SK-N-SH (cell line): ENCODE measurements around the gene SCUBE3. TPM values are rescaled to one million over a fixed set of nuclear protein-coding genes. Genes with fewer than 3 reads are reported as not detected.

Experiments
- CTCF ChIA-PET: fragments of 300-600, 350-600 bp; formaldehyde crosslinking; extraction: SDS; loops from one replicate; lab custom pipeline; 2021; lab: Yijun Ruan, JAX
- POLR2A ChIA-PET: fragments of 350-600 bp; sonication (Branson Sonifier 250); formaldehyde crosslinking; extraction: SDS; loops from one replicate; lab custom pipeline; 2020; ENCODE audit warnings: antibody characterized with exemption, inconsistent platforms; lab: Yijun Ruan, JAX
- DNase-seq: peaks from one replicate; pipeline ENCODE4 v3.0.0; 2012
- H2AFZ ChIP-seq: fragments of 200-600 bp; sonication (generic); 2 replicates; pipeline ENCODE4 v1.8.1; 2016; ENCODE audit warnings: antibody characterized with exemption, mild to moderate bottlenecking, low read depth
- H3F3A ChIP-seq: fragments of 200-600 bp; sonication (generic); replicated peaks from 2 replicates; pipeline ENCODE3; 2016; ENCODE audit warnings: antibody characterized with exemption, mild to moderate bottlenecking; ENCODE audit not compliant: insufficient read depth
- H3K27ac ChIP-seq, 2 experiments: fragments of 200-500 bp in 1 of 2; fragments of 200-600 bp in 1 of 2; sonication (Bioruptor generic) in 1 of 2; sonication (generic), shearing (Covaris generic) in 1 of 2; 2 replicates each; pipeline versions ENCODE4 v1.5.1 to v1.6.1; 2014 to 2016; ENCODE audit warnings: low read depth in 2 of 2, inconsistent platforms in 1 of 2, low read length in 1 of 2, mild to moderate bottlenecking in 1 of 2, mixed read lengths in 1 of 2
- H3K27me3 ChIP-seq: fragments of 200-600 bp; sonication (generic), shearing (Covaris generic); 2 replicates; pipeline ENCODE4 v1.6.1; 2016; ENCODE audit warnings: mixed run types; ENCODE audit not compliant: insufficient read depth
- H3K36me3 ChIP-seq, 2 experiments: fragments of 200-500 bp in 1 of 2; fragments of 200-600 bp in 1 of 2; sonication (Bioruptor generic) in 1 of 2; sonication (generic) in 1 of 2; replicated peaks in 1 of 2; 2 replicates each; pipeline versions ENCODE3 to v1.5.1; 2014 to 2016; ENCODE audit warnings: low read length in 1 of 2, mild to moderate bottlenecking in 1 of 2; ENCODE audit not compliant: insufficient read depth in 2 of 2, control insufficient read depth in 1 of 2
- H3K4me1 ChIP-seq, 2 experiments: fragments of 200-500 bp in 1 of 2; fragments of 200-600 bp in 1 of 2; sonication (Bioruptor generic) in 1 of 2; sonication (generic), shearing (Covaris generic) in 1 of 2; 2 replicates each; pipeline versions ENCODE4 v1.5.1 to v1.6.1; 2014 to 2016; ENCODE audit warnings: low read depth in 1 of 2, low read length in 1 of 2, mixed run types in 1 of 2; ENCODE audit not compliant: insufficient read depth in 2 of 2, control insufficient read depth in 1 of 2
- H3K4me2 ChIP-seq: fragments of 200-600 bp; sonication (generic), shearing (Covaris generic); 2 replicates; pipeline ENCODE4 v1.6.1; 2017; ENCODE audit warnings: mixed run types
- H3K4me3 ChIP-seq, 2 experiments: fragments of 200-500 bp in 1 of 2; fragments of 200-600 bp in 1 of 2; sonication (Bioruptor generic) in 1 of 2; sonication (generic), shearing (Covaris generic) in 1 of 2; 2 replicates each; pipeline versions ENCODE4 v1.5.1 to v1.8.1; 2014 to 2016; ENCODE audit warnings: low read depth in 2 of 2, inconsistent platforms in 1 of 2, low read length in 1 of 2, mild to moderate bottlenecking in 1 of 2, mixed read lengths in 1 of 2, moderate library complexity in 1 of 2
- H3K79me2 ChIP-seq: fragments of 200-600 bp; sonication (generic); 2 replicates; pipeline ENCODE4 v1.8.1; 2017; ENCODE audit warnings: mild to moderate bottlenecking; ENCODE audit not compliant: insufficient read depth
- H3K9ac ChIP-seq: fragments of 200-600 bp; sonication (generic); 2 replicates; pipeline ENCODE4 v1.6.1; 2017; ENCODE audit warnings: mixed run types
- H3K9me2 ChIP-seq: fragments of 200-600 bp; sonication (generic); 2 replicates; pipeline ENCODE4 v1.6.1; 2017; ENCODE audit warnings: mixed run types
- H3K9me3 ChIP-seq: fragments of 200-600 bp; sonication (generic); 2 replicates; pipeline ENCODE4 v1.6.1; 2017; ENCODE audit warnings: mixed run types, mild to moderate bottlenecking, moderate library complexity
- H4K20me1 ChIP-seq: fragments of 200-600 bp; sonication (generic); 2 replicates; pipeline ENCODE4 v1.6.1; 2017; ENCODE audit warnings: mild to moderate bottlenecking, mixed run types; ENCODE audit not compliant: insufficient read depth
- GABPA ChIP-seq: IDR thresholded peaks from 2 replicates; pipeline ENCODE4 v1.4.0; 2012; ENCODE audit warnings: low read depth, mild to moderate bottlenecking
- POLR2AphosphoS5 ChIP-seq: IDR thresholded peaks from 2 replicates; pipeline ENCODE4 v1.6.1; 2012; ENCODE audit warnings: low read depth, low read length
- RAD21 ChIP-seq: IDR thresholded peaks from 2 replicates; pipeline ENCODE4 v1.6.1; 2012; ENCODE audit warnings: mild to moderate bottlenecking, low read length
- SMC3 ChIP-seq: IDR thresholded peaks from 2 replicates; pipeline ENCODE4 v1.6.1; 2012; ENCODE audit warnings: low read depth, low read length, improper control_type of control experiment
- TAF1 ChIP-seq: IDR thresholded peaks from 2 replicates; pipeline ENCODE4 v1.6.1; 2012; ENCODE audit warnings: low read depth, mild to moderate bottlenecking, low read length, moderate library complexity, borderline replicate concordance
- YY1 ChIP-seq: IDR thresholded peaks from 2 replicates; pipeline ENCODE4 v1.4.0; 2012; ENCODE audit warnings: low read depth, mild to moderate bottlenecking
- WGBS: methylation state at CpG from one replicate; pipeline ENCODE4 v1.1.6; 2017; ENCODE audit warnings: low lambda C conversion rate; 5-methylcytosine and 5-hydroxymethylcytosine counted together
- polyA plus RNA-seq, 3 experiments: library from polyadenylated mRNA; depleted of rRNA; stranded (reverse); fragments of >200 nt; gene quantifications; 2 replicates each; pipeline ENCODE4 v1.2.3, GENCODE V29; 2012
- TF ChIP-seq, protein P1 (sequence below): fragments of 150-350 bp; IDR thresholded peaks from 2 replicates; pipeline ENCODE4 v1.6.1; 2016; ENCODE audit warnings: mild to moderate bottlenecking, low read depth, low read length
- TF ChIP-seq, protein P2 (sequence below): fragments of 150-350 bp; IDR thresholded peaks from 2 replicates; pipeline ENCODE4 v1.6.1; 2017; ENCODE audit warnings: antibody characterized with exemption, low read length, low read depth, borderline replicate concordance

SCUBE3 gene
- polyA plus RNA-seq, 1 of the 3 experiments (the other 2 are of a cell fraction) = 2.0 TPM

DNA sequence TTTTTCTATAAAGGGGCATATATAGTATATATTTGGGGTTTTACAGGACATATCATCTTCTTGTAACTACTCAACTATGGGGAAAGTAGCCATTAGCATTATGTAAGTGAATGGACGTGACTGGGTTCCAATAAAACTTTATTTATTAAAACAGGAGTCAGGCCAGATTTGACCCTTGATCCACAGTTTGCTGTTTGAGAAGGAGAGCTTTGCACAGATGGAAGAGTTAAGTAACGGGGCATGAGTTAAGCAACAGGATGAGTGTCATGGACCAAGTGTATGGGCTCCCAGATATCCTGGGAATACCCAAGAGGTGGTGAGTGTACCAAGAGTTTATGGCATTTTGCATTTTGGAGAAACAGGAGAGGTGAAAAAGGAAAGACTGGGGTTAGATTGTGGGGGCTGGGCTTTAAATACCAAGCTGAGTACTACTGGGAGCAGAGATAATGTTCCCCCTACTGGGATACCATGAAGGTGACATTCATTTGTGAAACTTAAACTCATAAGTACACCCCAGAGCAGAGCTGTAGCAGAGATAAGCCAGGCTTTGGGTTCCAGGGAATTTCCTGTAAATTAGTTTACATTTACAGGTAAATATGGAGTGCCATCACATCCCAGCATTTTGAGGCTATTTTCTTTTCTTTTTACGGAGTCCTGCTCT is 18.5 kb upstream of the SCUBE3 start:
- H2AFZ ChIP-seq = no peak overlapping the region
- no peak for DNase-seq
- no peaks in the 10 kb centered on the region for H3K4me1 ChIP-seq
- 0 out of 2 replicates have a peak, but pooled peaks cover 10% of the 10 kb centered on the region for H3K9me3 ChIP-seq
- H3K9me2 ChIP-seq = no peaks in the 10 kb centered on the region
- H3K36me3 ChIP-seq = no peaks in the 10 kb centered on the region
- H4K20me1 ChIP-seq = no peaks in the 10 kb centered on the region
- 73% methylated on average over 3 of the region's 3 CpGs for WGBS
- ChIA-PET POLR2A (no interaction called here), CTCF (interaction anchor here (1.2 to 2.8 kb wide), 5 partner anchors 10 to 208 kb away, joined by 3 to 11 read pairs (median 5); no protein-coding TSS in a partner anchor)
- no peaks in the 10 kb centered on the region for H3K27me3 ChIP-seq
- H3K4me3 ChIP-seq = no peak overlapping the region
- H3K79me2 ChIP-seq = no peaks in the 10 kb centered on the region
- TF ChIP-seq GABPA = no peak
- no peak for TF ChIP-seq SMC3
- TF ChIP-seq TAF1 = no peak
- TF ChIP-seq, protein P1, sequence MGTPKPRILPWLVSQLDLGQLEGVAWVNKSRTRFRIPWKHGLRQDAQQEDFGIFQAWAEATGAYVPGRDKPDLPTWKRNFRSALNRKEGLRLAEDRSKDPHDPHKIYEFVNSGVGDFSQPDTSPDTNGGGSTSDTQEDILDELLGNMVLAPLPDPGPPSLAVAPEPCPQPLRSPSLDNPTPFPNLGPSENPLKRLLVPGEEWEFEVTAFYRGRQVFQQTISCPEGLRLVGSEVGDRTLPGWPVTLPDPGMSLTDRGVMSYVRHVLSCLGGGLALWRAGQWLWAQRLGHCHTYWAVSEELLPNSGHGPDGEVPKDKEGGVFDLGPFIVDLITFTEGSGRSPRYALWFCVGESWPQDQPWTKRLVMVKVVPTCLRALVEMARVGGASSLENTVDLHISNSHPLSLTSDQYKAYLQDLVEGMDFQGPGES = no peak
- no peak for TF ChIP-seq POLR2AphosphoS5
- no peak for TF ChIP-seq YY1
- TF ChIP-seq, protein P2, sequence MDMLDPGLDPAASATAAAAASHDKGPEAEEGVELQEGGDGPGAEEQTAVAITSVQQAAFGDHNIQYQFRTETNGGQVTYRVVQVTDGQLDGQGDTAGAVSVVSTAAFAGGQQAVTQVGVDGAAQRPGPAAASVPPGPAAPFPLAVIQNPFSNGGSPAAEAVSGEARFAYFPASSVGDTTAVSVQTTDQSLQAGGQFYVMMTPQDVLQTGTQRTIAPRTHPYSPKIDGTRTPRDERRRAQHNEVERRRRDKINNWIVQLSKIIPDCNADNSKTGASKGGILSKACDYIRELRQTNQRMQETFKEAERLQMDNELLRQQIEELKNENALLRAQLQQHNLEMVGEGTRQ = no peak
- no peak overlapping the region for H3K27ac ChIP-seq
- H3K9ac ChIP-seq = no peak overlapping the region
- H3K4me2 ChIP-seq = no peak overlapping the region
- H3F3A ChIP-seq = no peaks in the 10 kb centered on the region

- Histone ChIP-seq H3K27me3 (no peaks in the 10 kb centered on the region), H2AFZ (no peak overlapping the region), H3K4me3 (no peak overlapping the region), H3K4me1 (no peaks in the 10 kb centered on the region), H3K9ac (no peak overlapping the region), H3K79me2 (no peaks in the 10 kb centered on the region), H3F3A (no peaks in the 10 kb centered on the region), H3K4me2 (no peak overlapping the region), H3K36me3 (no peaks in the 10 kb centered on the region), H3K27ac (no peak overlapping the region), H3K9me3 (0 out of 2 replicates have a peak, but pooled peaks cover 10% of the 10 kb centered on the region), H4K20me1 (no peaks in the 10 kb centered on the region), H3K9me2 (no peaks in the 10 kb centered on the region)
- DNase-seq = no peak
- TF ChIP-seq RAD21 = no peak
- WGBS = 81% methylated on average over 5 of the region's 5 CpGs
- CTCF ChIA-PET = interaction anchor here (1.2 to 5.5 kb wide), 2 partner anchors 11 to 44 kb away, joined by 3 to 27 read pairs; no protein-coding TSS in a partner anchor
- POLR2A ChIA-PET = no interaction called here
Observed at GRCh38 chr6:35197196-35197595, 16.6 kb upstream of the SCUBE3 start.
